ENCODE results near the gene KIAA2012. TPM values are rescaled to one million over a fixed set of nuclear protein-coding genes. Genes with fewer than 3 reads are reported as not detected.

KIAA2012 gene
- total RNA-seq, 1 donor: not detected

DNA sequence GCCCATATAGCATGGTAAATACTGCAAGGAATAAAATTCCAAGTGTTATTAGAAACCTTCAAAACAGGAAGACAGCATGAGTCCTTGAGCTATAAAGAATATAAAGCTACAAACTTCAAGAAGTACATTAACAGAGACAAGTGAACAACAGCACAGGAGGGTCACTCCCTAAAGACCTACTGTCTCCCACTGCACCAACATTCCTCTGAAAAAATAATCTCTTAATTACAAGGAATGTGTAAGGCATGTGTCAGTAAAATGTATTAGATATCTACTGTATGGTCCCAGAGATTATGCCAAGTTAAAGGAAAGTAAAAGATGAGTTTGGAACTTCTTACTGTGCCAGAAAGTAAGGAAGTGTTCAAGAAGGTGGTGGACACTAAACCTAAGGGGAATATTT, 135.5 kb downstream of the KIAA2012 start:
- Histone ChIP-seq H3K79me2 (ENCODE audit: insufficient read depth, low read length) (peaks cover 2% of the 10 kb centered on the region), H3K9me3 (ENCODE audit: low read depth, low read length) (no peaks in the 10 kb centered on the region), H3K27ac (ENCODE audit: low read depth, low read length) (no peak overlapping the region), H3K4me3 (ENCODE audit: insufficient read depth, low read length) (no peak overlapping the region), H4K20me1 (ENCODE audit: insufficient read depth, low read length) (no peaks in the 10 kb centered on the region), H3K27me3 (ENCODE audit: insufficient read depth, low read length) (no peaks in the 10 kb centered on the region), H3K4me2 (ENCODE audit: insufficient read depth, low read length) (no peak overlapping the region), H3K36me3 (ENCODE audit: insufficient read depth, low read length) (peaks cover 35% of the 10 kb centered on the region), H2AFZ (ENCODE audit: low read length) (no peak overlapping the region), H3K4me1 (ENCODE audit: insufficient read depth, low read length) (no peaks in the 10 kb centered on the region)
- TF ChIP-seq, protein P1, sequence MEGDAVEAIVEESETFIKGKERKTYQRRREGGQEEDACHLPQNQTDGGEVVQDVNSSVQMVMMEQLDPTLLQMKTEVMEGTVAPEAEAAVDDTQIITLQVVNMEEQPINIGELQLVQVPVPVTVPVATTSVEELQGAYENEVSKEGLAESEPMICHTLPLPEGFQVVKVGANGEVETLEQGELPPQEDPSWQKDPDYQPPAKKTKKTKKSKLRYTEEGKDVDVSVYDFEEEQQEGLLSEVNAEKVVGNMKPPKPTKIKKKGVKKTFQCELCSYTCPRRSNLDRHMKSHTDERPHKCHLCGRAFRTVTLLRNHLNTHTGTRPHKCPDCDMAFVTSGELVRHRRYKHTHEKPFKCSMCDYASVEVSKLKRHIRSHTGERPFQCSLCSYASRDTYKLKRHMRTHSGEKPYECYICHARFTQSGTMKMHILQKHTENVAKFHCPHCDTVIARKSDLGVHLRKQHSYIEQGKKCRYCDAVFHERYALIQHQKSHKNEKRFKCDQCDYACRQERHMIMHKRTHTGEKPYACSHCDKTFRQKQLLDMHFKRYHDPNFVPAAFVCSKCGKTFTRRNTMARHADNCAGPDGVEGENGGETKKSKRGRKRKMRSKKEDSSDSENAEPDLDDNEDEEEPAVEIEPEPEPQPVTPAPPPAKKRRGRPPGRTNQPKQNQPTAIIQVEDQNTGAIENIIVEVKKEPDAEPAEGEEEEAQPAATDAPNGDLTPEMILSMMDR (IDR thresholded peaks at IDR 0.05; ENCODE audit: extremely low read depth, low read depth, low read length): no peak
- no peak for DNase-seq (ENCODE audit: insufficient read length, low spot score, missing footprints)

DNA sequence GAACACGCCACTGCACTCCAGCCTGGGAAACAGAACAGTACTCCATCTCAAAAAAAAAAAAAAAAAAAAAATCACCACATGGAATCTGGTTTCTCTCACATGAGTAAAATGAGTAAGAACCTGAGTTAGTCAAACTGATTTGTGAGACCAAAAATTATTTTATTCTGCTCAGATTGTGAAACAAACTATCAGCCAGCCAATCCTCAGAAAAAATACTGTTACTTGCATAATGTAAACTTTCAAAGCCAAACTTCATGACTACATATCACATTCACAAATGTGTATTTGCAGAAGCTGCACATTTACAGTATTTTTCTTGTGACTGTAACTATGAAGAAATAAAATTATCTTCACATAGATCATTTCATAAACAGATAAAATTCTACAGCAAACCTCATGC, 142.1 kb downstream of the KIAA2012 start:
- Histone ChIP-seq H3K4me1 (ENCODE audit: insufficient read depth, low read length) (no peaks in the 10 kb centered on the region), H3K27me3 (ENCODE audit: insufficient read depth, low read length) (no peaks in the 10 kb centered on the region), H3K9me3 (ENCODE audit: low read depth, low read length) (no peaks in the 10 kb centered on the region), H2AFZ (ENCODE audit: low read length) (no peak overlapping the region), H4K20me1 (ENCODE audit: insufficient read depth, low read length) (no peaks in the 10 kb centered on the region), H3K79me2 (ENCODE audit: insufficient read depth, low read length) (peaks cover 35% of the 10 kb centered on the region), H3K4me2 (ENCODE audit: insufficient read depth, low read length) (no peak overlapping the region), H3K36me3 (ENCODE audit: insufficient read depth, low read length) (peaks cover 25% of the 10 kb centered on the region), H3K27ac (ENCODE audit: low read depth, low read length) (peak overlapping the region; percentile 17), H3K4me3 (ENCODE audit: insufficient read depth, low read length) (no peak overlapping the region)
- no peak for DNase-seq (ENCODE audit: insufficient read length, low spot score, missing footprints)
- TF ChIP-seq, protein P1 (IDR thresholded peaks at IDR 0.05; ENCODE audit: extremely low read depth, low read depth, low read length): no peak

DNA sequence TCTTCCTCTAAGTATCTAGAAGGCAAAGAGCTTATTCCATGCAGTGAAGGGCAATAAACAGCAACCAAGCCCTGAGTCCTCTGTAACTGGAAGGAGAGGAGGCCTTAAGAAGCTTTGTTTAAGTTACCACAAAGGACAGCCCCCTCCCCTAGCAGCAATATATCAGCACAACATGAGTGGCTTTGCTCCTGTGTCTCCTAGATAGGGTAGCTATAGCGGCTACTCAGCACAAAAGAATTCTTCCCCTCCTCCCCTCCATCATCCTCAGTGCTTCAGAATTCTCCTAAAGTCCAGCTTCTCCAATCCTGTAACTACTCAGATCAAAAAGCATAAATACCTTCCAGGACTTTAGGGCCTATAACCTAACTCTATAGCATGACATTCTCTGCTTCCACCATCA, 148.8 kb downstream of the KIAA2012 start:
- DNase-seq (ENCODE audit: insufficient read length, low spot score, missing footprints): peak; percentile 34
- no peak overlapping the region for H3K27ac ChIP-seq (ENCODE audit: low read depth, low read length)
- H3K36me3 ChIP-seq (ENCODE audit: insufficient read depth, low read length): peaks cover 9% of the 10 kb centered on the region
- no peaks in the 10 kb centered on the region for H3K27me3 ChIP-seq (ENCODE audit: insufficient read depth, low read length)
- peaks cover 7% of the 10 kb centered on the region for H3K4me1 ChIP-seq (ENCODE audit: insufficient read depth, low read length)
- no peak overlapping the region for H2AFZ ChIP-seq (ENCODE audit: low read length)
- H4K20me1 ChIP-seq (ENCODE audit: insufficient read depth, low read length): peaks cover 21% of the 10 kb centered on the region
- H3K9me3 ChIP-seq (ENCODE audit: low read depth, low read length): no peaks in the 10 kb centered on the region
- TF ChIP-seq, protein P1 (IDR thresholded peaks at IDR 0.05; ENCODE audit: extremely low read depth, low read depth, low read length): no peak
- peak overlapping the region; percentile 6 for H3K4me2 ChIP-seq (ENCODE audit: insufficient read depth, low read length)
- H3K79me2 ChIP-seq (ENCODE audit: insufficient read depth, low read length): peaks cover 84% of the 10 kb centered on the region
- no peak overlapping the region for H3K4me3 ChIP-seq (ENCODE audit: insufficient read depth, low read length)

DNA sequence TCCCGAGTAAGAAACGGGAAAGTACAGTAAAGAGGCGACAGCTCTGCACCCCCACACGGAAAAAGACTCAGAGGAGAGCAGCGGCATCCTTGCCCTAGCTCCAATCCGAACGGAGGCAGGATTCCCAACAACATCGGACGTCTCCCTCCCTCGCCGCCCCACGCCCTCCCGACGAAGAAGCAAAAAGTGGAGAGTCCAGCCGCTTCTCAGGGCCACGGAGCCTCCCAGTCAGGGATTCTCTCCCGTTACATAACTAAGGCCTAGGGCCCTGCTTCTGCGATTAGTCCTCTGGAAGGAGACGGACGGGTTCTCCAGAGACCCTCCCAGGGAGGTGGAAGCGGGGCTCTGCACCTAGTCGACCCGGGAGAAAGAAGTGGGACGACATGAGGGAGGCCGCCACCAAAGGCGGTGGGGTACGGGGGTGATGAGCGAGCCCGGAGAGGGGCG, 164.8 kb downstream of the KIAA2012 start:
- Histone ChIP-seq H2AFZ (ENCODE audit: low read length) (peak overlapping the region; percentile 69), H4K20me1 (ENCODE audit: insufficient read depth, low read length) (peaks cover 37% of the 10 kb centered on the region), H3K4me2 (ENCODE audit: insufficient read depth, low read length) (peak overlapping the region; percentile 95), H3K27ac (ENCODE audit: low read depth, low read length) (peak overlapping the region; percentile 70), H3K27me3 (ENCODE audit: insufficient read depth, low read length) (no peaks in the 10 kb centered on the region), H3K4me1 (ENCODE audit: insufficient read depth, low read length) (peaks cover 13% of the 10 kb centered on the region), H3K9me3 (ENCODE audit: low read depth, low read length) (no peaks in the 10 kb centered on the region), H3K36me3 (ENCODE audit: insufficient read depth, low read length) (no peaks in the 10 kb centered on the region), H3K4me3 (ENCODE audit: insufficient read depth, low read length) (peak overlapping the region; percentile 85), H3K79me2 (ENCODE audit: insufficient read depth, low read length) (peaks cover 55% of the 10 kb centered on the region)
- DNase-seq (ENCODE audit: insufficient read length, low spot score, missing footprints): peak; percentile 73
- TF ChIP-seq, protein P1 (IDR thresholded peaks at IDR 0.05; ENCODE audit: extremely low read depth, low read depth, low read length): no peak
